UCSD-AML1 (cell line): ENCODE data around the gene LMAN2.
"Not testable (repeated sequence)": the region's sequence is repeated elsewhere in the genome, so short reads cannot be mapped to it uniquely, and the experiment has no call there.

Experiments used
- DNase-seq: peaks from one replicate; lab custom pipeline; 2025; ENCODE audit not compliant: unreplicated experiment; lab: John Stamatoyannopoulos, UW

The LMAN2 gene

GRCh38 chr5:177349762-177350161 lies 1.7 kb downstream of the LMAN2 start:
- DNase-seq = no peak

DNA sequence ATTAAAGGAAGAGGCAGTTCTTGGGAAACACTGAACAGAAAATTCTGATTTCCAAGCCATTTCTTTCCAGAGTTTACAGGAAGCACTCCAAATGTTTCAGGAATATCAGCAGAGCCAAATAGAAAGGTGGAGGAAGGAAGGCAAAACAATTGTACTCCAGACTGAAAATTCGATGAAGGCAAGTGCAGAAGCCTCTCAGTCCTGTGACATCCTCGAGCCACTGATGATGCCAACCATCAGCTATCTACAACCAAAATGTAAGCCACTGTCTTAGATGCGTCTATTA lies 2.2 kb downstream of the LMAN2 start:
- DNase-seq = no peak

- DNase-seq = no peak
These were observed 3.8 kb downstream of the LMAN2 start for GRCh38 chr5:177347699-177348098.

DNA sequence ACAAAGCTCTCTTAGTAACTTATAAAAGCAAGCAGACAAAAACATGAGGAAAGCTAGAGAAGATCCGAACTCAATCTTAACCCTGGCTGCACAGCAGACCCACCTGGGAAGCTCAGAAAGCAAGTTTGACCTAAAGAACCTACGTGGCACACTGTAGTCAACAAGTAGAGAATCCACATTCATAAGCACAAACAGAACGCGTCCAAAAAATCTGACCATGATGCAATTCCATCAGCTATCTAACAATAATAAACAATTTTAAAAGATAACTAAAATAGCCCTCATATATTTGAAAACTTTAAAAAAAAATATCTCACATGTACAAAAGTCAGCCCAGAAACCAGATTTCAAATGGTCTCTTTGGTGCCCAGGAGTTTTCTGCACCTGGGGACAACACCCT lies 4.6 kb downstream of the LMAN2 start:
- no peak for DNase-seq

DNA sequence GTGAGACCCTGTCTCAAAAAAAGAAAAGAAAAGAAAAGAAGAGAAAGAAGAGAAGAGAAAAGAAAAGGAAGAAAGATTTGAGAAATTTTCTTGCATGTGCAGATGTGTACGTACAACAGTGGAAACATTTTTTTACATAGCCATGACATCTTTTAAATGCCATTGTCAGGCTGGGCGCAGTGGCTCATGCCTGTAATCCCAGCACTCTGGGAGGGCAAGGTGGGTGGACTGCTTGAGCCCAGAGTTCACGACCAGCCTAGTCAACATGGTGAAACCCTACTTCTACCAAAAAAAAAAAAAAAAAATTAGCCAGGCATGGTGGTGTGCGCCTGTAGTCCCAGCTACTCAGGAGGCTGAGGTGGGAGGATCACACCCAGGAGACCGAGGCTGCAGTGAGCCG lies 6.6 kb downstream of the LMAN2 start:
- DNase-seq = no peak

DNA sequence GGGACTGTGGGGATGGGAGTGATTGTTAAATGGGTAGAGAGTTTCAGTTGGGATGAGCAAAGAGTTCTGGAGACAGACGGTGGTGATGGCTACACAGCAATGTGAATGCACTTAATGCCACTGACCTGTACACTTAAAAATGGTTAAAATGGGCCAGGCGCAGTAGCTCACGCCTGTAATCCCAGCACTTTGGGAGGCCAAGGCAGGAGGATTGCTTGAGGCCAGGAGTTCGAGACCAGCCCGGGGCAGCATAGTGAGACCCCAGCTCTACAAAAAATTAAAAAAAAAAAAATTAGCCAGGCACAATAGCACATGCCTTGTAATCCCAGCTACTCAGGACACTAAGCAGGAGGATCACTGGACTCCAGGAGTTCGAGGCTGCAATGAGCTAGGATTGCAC lies 7.7 kb downstream of the LMAN2 start:
- DNase-seq = no peak

- not testable (repeated sequence) for DNase-seq
These were observed 8.5 kb downstream of the LMAN2 start for GRCh38 chr5:177343000-177343399.

DNA sequence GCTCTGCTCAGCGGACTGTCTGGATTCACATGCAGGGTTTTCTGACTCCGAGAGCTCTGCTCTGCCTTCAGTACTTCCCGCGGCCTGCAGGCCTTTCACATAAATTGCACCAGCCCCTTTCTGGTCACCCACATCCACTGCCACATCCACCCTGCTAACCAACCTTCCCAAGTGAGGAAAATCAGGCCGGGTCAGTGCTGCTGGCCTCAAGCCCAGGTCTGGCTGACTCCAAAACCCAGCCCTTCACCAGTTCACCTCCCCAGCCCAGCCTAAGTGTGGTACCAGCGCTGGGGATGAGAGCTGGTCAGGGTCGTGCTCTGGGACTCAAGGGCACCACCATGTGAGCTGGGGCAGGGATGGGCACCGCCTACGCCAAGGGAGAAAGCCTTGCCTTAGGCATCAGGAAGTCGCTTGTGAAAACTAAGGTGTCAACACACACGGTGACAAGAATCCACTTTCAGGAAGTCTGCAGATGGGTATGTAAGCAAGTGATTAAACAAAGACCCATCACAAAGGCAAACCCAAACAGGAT lies 12.3 kb downstream of the LMAN2 start:
- no peak for DNase-seq

DNA sequence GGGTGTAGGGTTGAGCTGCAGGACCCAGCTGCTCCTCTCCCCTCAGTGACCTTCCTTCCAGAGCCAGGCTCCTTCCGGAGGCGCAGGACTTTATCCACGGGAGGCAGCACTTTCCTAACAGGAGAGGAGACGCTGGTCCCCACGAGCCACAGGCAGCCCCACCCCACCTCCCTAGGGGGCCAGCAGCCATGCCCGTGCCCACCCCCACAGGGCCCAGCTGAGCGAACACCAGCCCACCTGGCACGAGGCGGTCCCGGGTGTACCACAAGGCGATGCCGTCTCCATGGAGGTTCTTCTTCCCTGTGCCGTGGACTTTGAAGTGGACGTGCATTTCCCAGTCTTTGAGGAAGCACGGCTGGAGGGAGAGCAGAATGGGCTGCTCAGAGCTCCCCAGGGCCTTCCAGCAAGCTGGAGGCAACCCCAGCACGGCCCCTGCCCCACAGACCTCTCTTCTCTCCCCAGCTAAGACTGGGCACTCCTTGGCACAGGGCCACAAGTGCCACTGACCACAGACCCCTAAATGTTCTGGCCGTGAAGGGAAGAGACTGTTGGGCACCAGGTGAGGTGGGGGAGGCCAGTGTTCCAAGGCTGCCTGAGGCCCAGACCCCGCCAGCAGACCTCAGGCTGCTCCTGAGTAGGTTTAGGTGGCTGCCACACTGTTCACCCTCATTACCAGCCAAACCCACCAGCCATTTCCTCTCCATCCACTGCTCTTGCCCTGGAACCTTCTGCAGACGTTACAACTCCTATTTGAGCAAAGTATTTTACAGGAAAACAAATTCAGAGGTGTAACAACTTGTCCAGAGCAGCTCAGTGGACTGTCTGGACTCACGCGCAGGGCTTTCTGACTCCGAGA lies 13.0 kb downstream of the LMAN2 start:
- no peak for DNase-seq

DNA sequence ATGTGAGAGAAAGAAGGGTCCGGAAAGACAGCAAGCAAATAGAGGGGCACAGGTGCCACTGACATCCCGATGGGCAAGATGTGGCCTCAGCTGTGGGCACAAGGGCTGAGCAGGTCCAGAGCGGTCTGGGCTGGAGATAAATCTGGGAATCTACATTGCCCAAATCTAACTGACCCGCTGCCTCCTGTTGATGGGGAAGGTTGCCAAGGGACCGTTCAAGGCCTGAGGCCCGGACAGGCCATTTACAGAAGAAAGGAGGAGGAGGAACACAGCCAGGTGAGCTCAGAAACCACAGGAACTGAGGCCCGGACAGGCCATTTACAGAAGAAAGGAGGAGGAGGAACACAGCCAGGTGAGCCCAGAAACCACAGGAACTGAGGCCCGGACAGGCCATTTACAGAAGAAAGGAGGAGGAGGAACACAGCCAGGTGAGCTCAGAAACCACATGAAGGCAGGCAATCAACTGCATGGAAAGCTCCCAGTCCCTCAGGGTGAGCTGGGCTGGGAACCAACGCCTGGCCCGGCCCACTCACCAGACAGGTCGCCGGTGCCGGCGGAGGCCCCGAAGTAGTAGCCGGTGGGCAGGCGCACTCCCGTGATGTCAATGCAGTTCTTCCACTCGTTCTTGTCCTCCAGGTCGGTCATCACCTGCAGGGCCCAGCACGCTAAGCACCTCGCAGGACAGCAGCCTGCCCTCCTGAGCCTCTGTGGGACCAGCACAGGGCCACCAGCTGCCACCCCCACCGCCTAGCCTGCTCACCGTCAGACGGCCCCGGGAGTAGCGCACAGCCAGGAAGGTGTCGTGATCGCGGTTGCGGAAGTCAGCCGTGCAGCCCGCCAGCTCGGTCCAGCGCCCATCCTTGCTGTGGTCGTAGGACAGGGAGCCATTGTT lies 14.6 kb downstream of the LMAN2 start:
- DNase-seq = no peak

DNA sequence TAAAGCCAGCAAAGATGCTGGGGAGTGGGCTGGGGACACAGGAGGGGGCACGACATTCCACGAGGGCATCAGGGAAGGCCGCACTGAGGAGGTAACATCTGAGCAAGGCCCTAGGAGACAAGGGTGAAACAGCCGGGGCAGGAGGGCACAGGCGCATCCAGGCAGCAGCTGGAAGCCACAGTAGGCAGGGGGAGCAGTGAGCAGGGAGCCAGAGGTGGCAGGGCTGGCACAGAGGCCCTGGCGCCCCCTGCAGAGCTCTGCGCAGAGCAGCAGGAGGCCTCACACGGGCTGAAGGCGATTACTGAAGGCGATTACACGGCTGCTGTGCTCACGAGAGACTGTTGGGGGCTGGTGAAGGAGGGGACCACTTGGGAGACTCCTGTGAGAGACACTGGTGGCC lies 15.4 kb downstream of the LMAN2 start:
- DNase-seq = peak; percentile 71

GRCh38 chr5:177335701-177336065 lies 15.8 kb downstream of the LMAN2 start:
- DNase-seq = no peak

- no peak for DNase-seq
These were observed 16.4 kb downstream of the LMAN2 start for GRCh38 chr5:177334781-177335700.

- no peak for DNase-seq
These were observed 17.3 kb downstream of the LMAN2 start for GRCh38 chr5:177334155-177334551.

- no peak for DNase-seq
These were observed 17.9 kb downstream of the LMAN2 start for GRCh38 chr5:177333420-177334154.

- DNase-seq = no peak
These were observed 18.6 kb downstream of the LMAN2 start for GRCh38 chr5:177332896-177333260.

DNA sequence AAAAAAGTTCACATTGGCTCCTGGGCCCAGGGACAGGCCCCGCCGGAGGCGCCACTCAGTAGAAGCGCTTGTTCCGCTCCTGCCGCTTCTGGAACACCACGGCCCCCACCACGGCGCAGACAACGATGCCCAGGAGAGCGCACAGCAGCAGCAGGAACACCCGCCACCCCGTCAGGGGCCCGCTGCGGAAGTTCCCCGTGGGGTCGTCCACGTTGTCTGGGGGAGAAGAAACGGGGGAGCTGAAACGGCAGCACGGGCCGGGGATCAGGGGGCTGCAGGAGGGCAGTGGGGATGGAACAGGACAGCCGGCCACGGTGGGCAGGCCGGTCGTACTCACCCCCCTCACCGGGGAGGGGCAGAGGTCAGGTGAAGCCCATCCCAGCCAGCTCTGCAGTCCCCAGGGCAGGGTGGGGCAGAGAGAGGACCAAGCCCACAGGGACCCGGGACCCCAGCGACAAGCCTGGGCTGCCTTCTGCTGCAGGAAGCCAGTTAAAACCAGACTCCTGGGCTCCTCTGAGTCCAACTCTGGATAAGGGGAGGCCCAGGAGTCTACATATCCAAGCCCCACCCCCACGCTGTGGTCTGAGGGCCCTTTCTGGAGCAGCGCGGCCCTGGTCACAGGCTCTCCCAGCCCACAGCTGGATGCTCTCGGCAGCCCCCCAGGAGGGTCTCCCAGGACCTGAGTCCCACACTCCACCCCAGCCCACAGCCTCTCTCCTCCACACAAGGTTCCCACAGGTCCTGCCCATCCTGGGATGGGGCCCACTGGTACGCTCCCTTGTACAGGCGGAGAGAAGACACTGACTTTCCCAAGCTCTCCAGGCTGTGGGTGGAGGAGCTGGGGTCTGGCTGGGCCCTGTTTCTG lies 19.2 kb downstream of the LMAN2 start:
- DNase-seq = no peak

DNA sequence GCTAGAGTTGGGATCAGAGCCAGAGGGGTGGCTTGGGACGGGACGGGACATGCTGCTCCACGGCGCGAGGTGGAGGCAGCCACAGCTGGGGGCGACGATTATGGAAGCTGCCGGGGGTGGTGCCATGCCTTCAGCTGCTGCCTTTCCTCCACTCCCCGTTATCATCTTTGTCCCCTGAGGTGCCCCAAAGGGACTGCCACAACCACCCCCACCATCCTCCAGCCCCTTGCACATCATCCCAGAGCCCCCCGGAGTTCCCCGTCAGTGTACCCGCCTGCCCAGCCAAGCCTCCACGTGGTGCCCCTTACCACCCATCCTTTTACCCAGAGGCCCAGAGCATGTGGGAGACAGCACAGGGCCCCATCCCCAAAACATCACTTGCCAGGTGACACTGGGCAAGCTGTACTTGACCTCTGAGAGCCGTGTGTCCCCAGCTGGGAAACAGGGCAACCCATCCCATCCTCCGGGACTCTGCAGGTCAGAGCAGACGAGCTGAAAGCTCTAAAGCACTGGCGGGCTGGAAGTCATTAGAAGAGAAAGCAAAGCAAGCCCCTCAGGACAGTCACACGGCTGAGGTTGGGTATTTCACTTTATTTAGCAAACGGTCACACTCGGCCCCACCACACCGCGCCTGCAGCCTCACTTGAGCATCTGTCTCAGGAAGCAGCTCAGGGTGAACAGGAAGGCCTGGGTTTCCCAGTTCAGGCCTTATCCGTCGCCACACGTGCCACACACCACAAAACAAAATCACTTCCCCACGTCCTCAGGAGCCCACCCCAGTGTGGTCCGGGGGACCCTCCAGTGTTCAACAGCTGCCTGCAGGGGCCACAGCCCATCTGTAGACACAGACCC lies 20.3 kb downstream of the LMAN2 start:
- peak; percentile 62 for DNase-seq

DNA sequence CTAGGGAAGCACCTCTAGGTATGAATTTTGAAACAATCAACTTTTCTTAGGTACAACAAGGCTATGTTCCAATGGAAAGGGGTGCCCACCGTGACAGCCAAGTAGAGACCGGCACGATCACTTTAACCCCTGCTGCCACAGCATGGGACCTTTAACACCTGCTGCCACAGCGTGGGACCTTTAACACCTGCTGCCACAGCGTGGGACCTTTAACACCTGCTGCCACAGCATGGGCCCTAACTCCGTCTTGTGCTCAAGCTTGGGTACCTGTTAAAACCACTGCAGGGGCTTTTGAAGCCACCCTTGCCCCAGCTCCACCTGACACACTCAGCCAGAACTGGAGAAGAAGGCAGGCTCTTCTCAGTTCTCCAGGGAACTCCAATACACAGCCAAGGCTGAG lies 21.6 kb downstream of the LMAN2 start:
- no peak for DNase-seq
